HepG2 (cell line): ENCODE data around the gene BRD8.

ENCODE experiments used
- ADNP ChIP-seq: sonication (generic); formaldehyde crosslinking; IDR thresholded peaks from 2 replicates; pipeline ENCODE4 v1.4.0; 2020; ENCODE audit warnings: missing genetic modification reagents
- EZH2 ChIP-seq: conservative IDR thresholded peaks from 2 replicates; pipeline ENCODE4 v1.6.1; 2012; ENCODE audit warnings: mild to moderate bottlenecking, low read depth, low read length, moderate library complexity
- HMG20B ChIP-seq: conservative IDR thresholded peaks from 2 replicates; pipeline ENCODE4 v1.6.1; 2016; ENCODE audit warnings: missing genetic modification reagents, missing compliant biosample characterization
- JUNB ChIP-seq: sonication (generic); formaldehyde crosslinking; IDR thresholded peaks from 2 replicates; pipeline ENCODE4 v1.8.0; 2022; ENCODE audit warnings: missing genetic modification reagents, mild to moderate bottlenecking, borderline replicate concordance
- MAFF ChIP-seq: IDR thresholded peaks from 2 replicates; pipeline ENCODE4 v1.6.1; 2011; ENCODE audit warnings: low read depth, low read length, improper control_type of control experiment
- MXI1 ChIP-seq: IDR thresholded peaks from 3 replicates; pipeline ENCODE4 v1.6.1; 2012; ENCODE audit warnings: low read depth, low read length, inconsistent platforms, borderline replicate concordance
- SP2 ChIP-seq: sonication (generic); formaldehyde crosslinking; IDR thresholded peaks from 2 replicates; pipeline ENCODE4 v1.5.1; 2020; ENCODE audit warnings: mild to moderate bottlenecking, missing genetic modification reagents
- ZNF34 ChIP-seq: sonication (generic); formaldehyde crosslinking; IDR thresholded peaks from 2 replicates; pipeline ENCODE4 v1.4.0; 2020; ENCODE audit warnings: mild to moderate bottlenecking, missing genetic modification reagents, borderline replicate concordance
- TF ChIP-seq, protein P1 (sequence below): sonication (generic); formaldehyde crosslinking; IDR thresholded peaks from 2 replicates; pipeline ENCODE4 v1.5.0; 2020; ENCODE audit warnings: mild to moderate bottlenecking, missing genetic modification reagents, moderate library complexity
- TF ChIP-seq, protein P2 (sequence below), 2 experiments: fragments of 450-650 bp in 1 of 2; sonication (generic) in 1 of 2; formaldehyde crosslinking in 1 of 2; IDR thresholded peaks; 2 replicates each; pipeline versions ENCODE4 v1.6.1 to v1.8.0; 2016 to 2022; ENCODE audit warnings: antibody characterized with exemption in 1 of 2, mild to moderate bottlenecking in 1 of 2, missing genetic modification reagents in 1 of 2
- TF ChIP-seq, protein P3 (sequence below): sonication (generic); formaldehyde crosslinking; IDR thresholded peaks from 2 replicates; pipeline ENCODE4 v1.9.0; 2022; ENCODE audit warnings: missing genetic modification reagents, mild to moderate bottlenecking, borderline replicate concordance

DNA sequence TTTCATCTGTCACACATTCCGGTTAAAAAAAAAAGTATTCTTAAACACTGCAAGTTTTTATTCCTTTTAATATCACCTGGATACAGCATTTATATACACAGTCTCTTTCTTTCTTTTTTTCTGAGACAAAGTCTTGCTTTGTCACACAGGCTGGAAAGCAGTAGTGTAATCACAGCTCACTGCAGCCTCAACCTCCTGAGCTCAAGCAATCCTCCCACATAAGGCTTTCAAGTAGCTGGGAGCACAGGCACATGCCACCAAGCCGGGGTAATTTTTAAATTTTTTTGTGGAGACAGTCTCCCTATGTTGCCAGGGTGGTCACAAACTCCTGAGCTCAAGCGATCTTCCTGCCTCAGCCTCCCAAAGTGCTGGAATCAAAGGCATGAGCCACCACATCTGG lies 14.4 kb upstream of the BRD8 start:
- no peak for TF ChIP-seq HMG20B (CRISPR knock-in tag)
- no peak for TF ChIP-seq MAFF
- TF ChIP-seq, protein P1, sequence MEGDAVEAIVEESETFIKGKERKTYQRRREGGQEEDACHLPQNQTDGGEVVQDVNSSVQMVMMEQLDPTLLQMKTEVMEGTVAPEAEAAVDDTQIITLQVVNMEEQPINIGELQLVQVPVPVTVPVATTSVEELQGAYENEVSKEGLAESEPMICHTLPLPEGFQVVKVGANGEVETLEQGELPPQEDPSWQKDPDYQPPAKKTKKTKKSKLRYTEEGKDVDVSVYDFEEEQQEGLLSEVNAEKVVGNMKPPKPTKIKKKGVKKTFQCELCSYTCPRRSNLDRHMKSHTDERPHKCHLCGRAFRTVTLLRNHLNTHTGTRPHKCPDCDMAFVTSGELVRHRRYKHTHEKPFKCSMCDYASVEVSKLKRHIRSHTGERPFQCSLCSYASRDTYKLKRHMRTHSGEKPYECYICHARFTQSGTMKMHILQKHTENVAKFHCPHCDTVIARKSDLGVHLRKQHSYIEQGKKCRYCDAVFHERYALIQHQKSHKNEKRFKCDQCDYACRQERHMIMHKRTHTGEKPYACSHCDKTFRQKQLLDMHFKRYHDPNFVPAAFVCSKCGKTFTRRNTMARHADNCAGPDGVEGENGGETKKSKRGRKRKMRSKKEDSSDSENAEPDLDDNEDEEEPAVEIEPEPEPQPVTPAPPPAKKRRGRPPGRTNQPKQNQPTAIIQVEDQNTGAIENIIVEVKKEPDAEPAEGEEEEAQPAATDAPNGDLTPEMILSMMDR, result no peak
- TF ChIP-seq EZH2, result no peak
- TF ChIP-seq MXI1, result no peak
- TF ChIP-seq, protein P2, sequence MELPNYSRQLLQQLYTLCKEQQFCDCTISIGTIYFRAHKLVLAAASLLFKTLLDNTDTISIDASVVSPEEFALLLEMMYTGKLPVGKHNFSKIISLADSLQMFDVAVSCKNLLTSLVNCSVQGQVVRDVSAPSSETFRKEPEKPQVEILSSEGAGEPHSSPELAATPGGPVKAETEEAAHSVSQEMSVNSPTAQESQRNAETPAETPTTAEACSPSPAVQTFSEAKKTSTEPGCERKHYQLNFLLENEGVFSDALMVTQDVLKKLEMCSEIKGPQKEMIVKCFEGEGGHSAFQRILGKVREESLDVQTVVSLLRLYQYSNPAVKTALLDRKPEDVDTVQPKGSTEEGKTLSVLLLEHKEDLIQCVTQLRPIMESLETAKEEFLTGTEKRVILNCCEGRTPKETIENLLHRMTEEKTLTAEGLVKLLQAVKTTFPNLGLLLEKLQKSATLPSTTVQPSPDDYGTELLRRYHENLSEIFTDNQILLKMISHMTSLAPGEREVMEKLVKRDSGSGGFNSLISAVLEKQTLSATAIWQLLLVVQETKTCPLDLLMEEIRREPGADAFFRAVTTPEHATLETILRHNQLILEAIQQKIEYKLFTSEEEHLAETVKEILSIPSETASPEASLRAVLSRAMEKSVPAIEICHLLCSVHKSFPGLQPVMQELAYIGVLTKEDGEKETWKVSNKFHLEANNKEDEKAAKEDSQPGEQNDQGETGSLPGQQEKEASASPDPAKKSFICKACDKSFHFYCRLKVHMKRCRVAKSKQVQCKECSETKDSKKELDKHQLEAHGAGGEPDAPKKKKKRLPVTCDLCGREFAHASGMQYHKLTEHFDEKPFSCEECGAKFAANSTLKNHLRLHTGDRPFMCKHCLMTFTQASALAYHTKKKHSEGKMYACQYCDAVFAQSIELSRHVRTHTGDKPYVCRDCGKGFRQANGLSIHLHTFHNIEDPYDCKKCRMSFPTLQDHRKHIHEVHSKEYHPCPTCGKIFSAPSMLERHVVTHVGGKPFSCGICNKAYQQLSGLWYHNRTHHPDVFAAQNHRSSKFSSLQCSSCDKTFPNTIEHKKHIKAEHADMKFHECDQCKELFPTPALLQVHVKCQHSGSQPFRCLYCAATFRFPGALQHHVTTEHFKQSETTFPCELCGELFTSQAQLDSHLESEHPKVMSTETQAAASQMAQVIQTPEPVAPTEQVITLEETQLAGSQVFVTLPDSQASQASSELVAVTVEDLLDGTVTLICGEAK (IDR thresholded peaks at IDR 0.05), result no peak
- TF ChIP-seq, protein P2 (CRISPR knock-in tag; IDR thresholded peaks at IDR 0.05), result no peak
- TF ChIP-seq JUNB (CRISPR knock-in tag), result no peak
- TF ChIP-seq SP2 (CRISPR knock-in tag), result no peak
- TF ChIP-seq ZNF34 (CRISPR knock-in tag), result no peak
- TF ChIP-seq, protein P3, sequence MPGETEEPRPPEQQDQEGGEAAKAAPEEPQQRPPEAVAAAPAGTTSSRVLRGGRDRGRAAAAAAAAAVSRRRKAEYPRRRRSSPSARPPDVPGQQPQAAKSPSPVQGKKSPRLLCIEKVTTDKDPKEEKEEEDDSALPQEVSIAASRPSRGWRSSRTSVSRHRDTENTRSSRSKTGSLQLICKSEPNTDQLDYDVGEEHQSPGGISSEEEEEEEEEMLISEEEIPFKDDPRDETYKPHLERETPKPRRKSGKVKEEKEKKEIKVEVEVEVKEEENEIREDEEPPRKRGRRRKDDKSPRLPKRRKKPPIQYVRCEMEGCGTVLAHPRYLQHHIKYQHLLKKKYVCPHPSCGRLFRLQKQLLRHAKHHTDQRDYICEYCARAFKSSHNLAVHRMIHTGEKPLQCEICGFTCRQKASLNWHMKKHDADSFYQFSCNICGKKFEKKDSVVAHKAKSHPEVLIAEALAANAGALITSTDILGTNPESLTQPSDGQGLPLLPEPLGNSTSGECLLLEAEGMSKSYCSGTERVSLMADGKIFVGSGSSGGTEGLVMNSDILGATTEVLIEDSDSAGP (CRISPR knock-in tag), result no peak
- TF ChIP-seq ADNP (CRISPR knock-in tag), result no peak
